Activated naive CD8-positive, alpha-beta T cell treated with anti-CD3 and anti-CD28 coated beads for 36 hours (primary cell): ENCODE measurements around the gene KRT73. TPM values are rescaled to one million over a fixed set of nuclear protein-coding genes. Genes with fewer than 3 reads are reported as not detected.

Experiments
- DNase-seq: peaks from one replicate; pipeline ENCODE4 v3.0.0; 2021
- H3K27ac Mint-ChIP-seq: one replicate; pipeline ENCODE4 v1.8.0; 2022; ENCODE audit warnings: mild to moderate bottlenecking, moderate library complexity, mixed read lengths
- H3K27me3 Mint-ChIP-seq: one replicate; pipeline ENCODE4 v1.8.0; 2022; ENCODE audit warnings: mild to moderate bottlenecking, mixed read lengths
- H3K36me3 Mint-ChIP-seq: one replicate; pipeline ENCODE4 v1.8.0; 2021; ENCODE audit warnings: mild to moderate bottlenecking, mixed read lengths
- H3K4me1 Mint-ChIP-seq: one replicate; pipeline ENCODE4 v1.8.0; 2021; ENCODE audit warnings: mixed read lengths
- H3K4me3 Mint-ChIP-seq: one replicate; pipeline ENCODE4 v1.8.0; 2022; ENCODE audit warnings: mild to moderate bottlenecking, moderate library complexity, mixed read lengths
- H3K9me3 Mint-ChIP-seq: one replicate; pipeline ENCODE4 v1.8.0; 2022; ENCODE audit warnings: mixed read lengths
- total RNA-seq, 2 experiments: library from RNA; stranded (reverse); gene quantifications; one replicate each; pipeline ENCODE4 v1.2.3, GENCODE V29; 2021

The KRT73 gene
- total RNA-seq, 2 experiments from 2014 or later = 0.14 to 0.29 TPM

GRCh38 chr12:52561880-52562449 is 56.4 kb downstream of the KRT73 start:
- Mint-ChIP-seq H3K27ac (no peak overlapping the region), H3K9me3 (no peaks in the 10 kb centered on the region), H3K4me3 (no peak overlapping the region), H3K27me3 (peaks cover 9% of the 10 kb centered on the region), H3K4me1 (no peaks in the 10 kb centered on the region), H3K36me3 (no peaks in the 10 kb centered on the region)
- no peak for DNase-seq

- Mint-ChIP-seq H3K9me3 (no peaks in the 10 kb centered on the region), H3K27me3 (peaks cover 5% of the 10 kb centered on the region), H3K4me3 (no peak overlapping the region), H3K36me3 (no peaks in the 10 kb centered on the region), H3K27ac (no peak overlapping the region), H3K4me1 (no peaks in the 10 kb centered on the region)
- no peak for DNase-seq
These were observed 58.4 kb downstream of the KRT73 start for GRCh38 chr12:52559979-52560378.

- H3K36me3 Mint-ChIP-seq = no peaks in the 10 kb centered on the region
- H3K4me1 Mint-ChIP-seq = no peaks in the 10 kb centered on the region
- no peak for DNase-seq
- no peaks in the 10 kb centered on the region for H3K9me3 Mint-ChIP-seq
- peaks cover under 1% of the 10 kb centered on the region for H3K27me3 Mint-ChIP-seq
- no peak overlapping the region for H3K27ac Mint-ChIP-seq
- no peak overlapping the region for H3K4me3 Mint-ChIP-seq
These were observed 59.4 kb downstream of the KRT73 start for GRCh38 chr12:52558781-52559445.

Other genes starting within 250 kb of the KRT73 start
- not detected for gene KRT84, start 232.9 kb downstream of the KRT73 start, total RNA-seq
- not detected for gene KRT82, start 212.2 kb downstream of the KRT73 start, total RNA-seq
- not detected for gene KRT75, start 184.2 kb downstream of the KRT73 start, total RNA-seq
- gene KRT6B, start 166.4 kb downstream of the KRT73 start, total RNA-seq = not detected
- not detected for gene KRT6C, start 144.8 kb downstream of the KRT73 start, total RNA-seq
- not detected for gene KRT6A, start 125.3 kb downstream of the KRT73 start, total RNA-seq
- gene KRT5, start 98.2 kb downstream of the KRT73 start, total RNA-seq = not detected
- not detected for gene KRT71, start 65.4 kb downstream of the KRT73 start, total RNA-seq
- gene KRT74, start 44.7 kb downstream of the KRT73 start, total RNA-seq = not detected
- under 1 TPM in 1 of 2 experiments, not detected in 1; 0.12 TPM for gene KRT72, start 17.1 kb downstream of the KRT73 start, total RNA-seq
- not detected for gene KRT2, start 33.7 kb upstream of the KRT73 start, total RNA-seq
- gene KRT1, start 61.8 kb upstream of the KRT73 start, total RNA-seq = not detected
- gene KRT77, start 85.0 kb upstream of the KRT73 start, total RNA-seq = not detected
- gene KRT76, start 158.8 kb upstream of the KRT73 start, total RNA-seq = not detected
- gene KRT3, start 177.6 kb upstream of the KRT73 start, total RNA-seq = not detected
- gene KRT4, start 195.6 kb upstream of the KRT73 start, total RNA-seq = under 1 TPM in 1 of 2 experiments, not detected in 1; 0.22 TPM
- under 1 TPM; 0.95 to 0.96 TPM for gene KRT79, start 215.8 kb upstream of the KRT73 start, total RNA-seq
- not detected for gene KRT78, start 230.4 kb upstream of the KRT73 start, total RNA-seq